HG03025 (cell line): ENCODE results near the gene SHOX.

Source experiments
- ATAC-seq: cut with Tn5 transposase; IDR thresholded peaks from one replicate; pipeline ENCODE4 v1.9.1; 2021; ENCODE audit warnings: mild to moderate bottlenecking, moderate library complexity; ENCODE audit not compliant: unreplicated experiment, low FRiP score

SHOX gene

GRCh38 chrX:662126-662525, 31.5 kb downstream of the SHOX start:
- ATAC-seq = no peak

GRCh38 chrX:663841-664240, 33.2 kb downstream of the SHOX start:
- ATAC-seq = no peak

GRCh38 chrX:666762-667720, 36.5 kb downstream of the SHOX start:
- no peak for ATAC-seq

- ATAC-seq = no peak
Observed at GRCh38 chrX:670645-671044, 40.1 kb downstream of the SHOX start.

- no peak for ATAC-seq
Observed at GRCh38 chrX:672931-673330, 42.3 kb downstream of the SHOX start.

- ATAC-seq = no peak
Observed at GRCh38 chrX:675279-675954, 44.8 kb downstream of the SHOX start.

- no peak for ATAC-seq
Observed at GRCh38 chrX:675955-676295, 45.3 kb downstream of the SHOX start.

GRCh38 chrX:677376-677775, 46.8 kb downstream of the SHOX start:
- ATAC-seq = no peak

GRCh38 chrX:679291-679979, 48.8 kb downstream of the SHOX start:
- no peak for ATAC-seq

GRCh38 chrX:680062-680461, 49.5 kb downstream of the SHOX start:
- ATAC-seq = no peak

GRCh38 chrX:681989-682388, 51.4 kb downstream of the SHOX start:
- no peak for ATAC-seq

- ATAC-seq = no peak
Observed at GRCh38 chrX:682892-683291, 52.3 kb downstream of the SHOX start.

- no peak for ATAC-seq
Observed at GRCh38 chrX:683576-683975, 53.0 kb downstream of the SHOX start.

GRCh38 chrX:685120-686032, 54.8 kb downstream of the SHOX start:
- ATAC-seq = no peak

- no peak for ATAC-seq
Observed at GRCh38 chrX:689983-690382, 59.4 kb downstream of the SHOX start.

- ATAC-seq = no peak
Observed at GRCh38 chrX:694800-695199, 64.2 kb downstream of the SHOX start.

- ATAC-seq = no peak
Observed at GRCh38 chrX:698206-698605, 67.6 kb downstream of the SHOX start.

GRCh38 chrX:700936-701335, 70.3 kb downstream of the SHOX start:
- ATAC-seq = no peak

- ATAC-seq = no peak
Observed at GRCh38 chrX:701673-702072, 71.1 kb downstream of the SHOX start.

- no peak for ATAC-seq
Observed at GRCh38 chrX:703466-703865, 72.9 kb downstream of the SHOX start.
